CD4-positive, CD25-positive, alpha-beta regulatory T cell (primary cell): Measurements from ENCODE around the gene KCNG4. TPM values are rescaled to one million over a fixed set of nuclear protein-coding genes. Genes with fewer than 3 reads are reported as not detected.
"Not testable (repeated sequence)": the region's sequence is repeated elsewhere in the genome, so short reads cannot be mapped to it uniquely, and the experiment has no call there.

ENCODE experiments used
- ATAC-seq, 2 donors: fragments of 150-1000 bp; cut with Tn5 transposase; one replicate each; pipeline ENCODE4 v1.10.0; 2021; ENCODE audit warnings: low read depth in 2 of 2, moderate number of reproducible peaks in 2 of 2, moderate library complexity in 1 of 2
- DNase-seq, 3 donors: peaks; one replicate each; pipeline versions ENCODE4 v3.0.0 to v3.0.0-alpha.2; 2012 to 2022; ENCODE audit warnings: mixed read lengths in 1 of 3
- H3K27ac ChIP-seq: one replicate; pipeline ENCODE4 v1.7.0; 2013; ENCODE audit warnings: mild to moderate bottlenecking, low read length; ENCODE audit not compliant: insufficient read depth, poor library complexity, severe bottlenecking
- H3K27me3 ChIP-seq: one replicate; pipeline ENCODE4 v1.7.0; 2013; ENCODE audit warnings: low read length; ENCODE audit not compliant: control insufficient read depth, insufficient read depth
- H3K36me3 ChIP-seq: one replicate; pipeline ENCODE4 v1.7.0; 2013; ENCODE audit warnings: mild to moderate bottlenecking, low read length, moderate library complexity; ENCODE audit not compliant: control insufficient read depth, insufficient read depth
- H3K4me1 ChIP-seq: 2 replicates; pipeline ENCODE4 v1.7.0; 2013; ENCODE audit warnings: mild to moderate bottlenecking, low read length; ENCODE audit not compliant: insufficient read depth, control insufficient read depth, poor library complexity, severe bottlenecking
- H3K4me3 ChIP-seq: one replicate; pipeline ENCODE4 v1.7.0; 2013; ENCODE audit warnings: low read depth, mild to moderate bottlenecking, low read length, moderate library complexity
- H3K9me3 ChIP-seq, 2 experiments: 1 replicate in 1 of 2; 2 replicates in 1 of 2; pipeline ENCODE4 v1.7.0; 2013; ENCODE audit warnings: low read length in 2 of 2, mild to moderate bottlenecking in 1 of 2, moderate library complexity in 1 of 2; ENCODE audit not compliant: control insufficient read depth in 2 of 2
- H3K27ac Mint-ChIP-seq, 3 donors: one replicate each; pipeline ENCODE4 v1.8.0; 2020 to 2022; ENCODE audit warnings: mild to moderate bottlenecking in 3 of 3, mixed read lengths in 3 of 3, moderate library complexity in 2 of 3
- H3K27me3 Mint-ChIP-seq: one replicate; pipeline ENCODE4 v1.8.0; 2022; ENCODE audit warnings: mild to moderate bottlenecking, mixed read lengths
- H3K36me3 Mint-ChIP-seq: one replicate; pipeline ENCODE4 v1.8.0; 2020; ENCODE audit warnings: mixed read lengths
- H3K4me1 Mint-ChIP-seq, 4 donors: one replicate each; pipeline ENCODE4 v1.8.0; 2020 to 2022; ENCODE audit warnings: mixed read lengths in 4 of 4, mild to moderate bottlenecking in 1 of 4
- H3K4me3 Mint-ChIP-seq, 4 donors: one replicate each; pipeline ENCODE4 v1.8.0; 2020 to 2022; ENCODE audit warnings: mild to moderate bottlenecking in 4 of 4, mixed read lengths in 4 of 4, moderate library complexity in 3 of 4
- H3K9me3 Mint-ChIP-seq, 7 donors: one replicate each; pipeline ENCODE4 v1.8.0; 2020 to 2022; ENCODE audit warnings: mixed read lengths in 7 of 7, mild to moderate bottlenecking in 3 of 7, moderate library complexity in 2 of 7
- polyA plus RNA-seq, 4 donors: library from polyadenylated mRNA; unstranded; fragments of 300-500 nt; fragmentation: Illumina TruSeq; gene quantifications; one replicate each; pipeline ENCODE4 v1.2.3, GENCODE V29; 2021
- total RNA-seq: library from RNA; stranded (reverse); gene quantifications from one replicate; pipeline ENCODE4 v1.2.3, GENCODE V29; 2022

Gene KCNG4
- total and polyA plus RNA-seq, 5 donors from 2014 or later, result not detected

DNA sequence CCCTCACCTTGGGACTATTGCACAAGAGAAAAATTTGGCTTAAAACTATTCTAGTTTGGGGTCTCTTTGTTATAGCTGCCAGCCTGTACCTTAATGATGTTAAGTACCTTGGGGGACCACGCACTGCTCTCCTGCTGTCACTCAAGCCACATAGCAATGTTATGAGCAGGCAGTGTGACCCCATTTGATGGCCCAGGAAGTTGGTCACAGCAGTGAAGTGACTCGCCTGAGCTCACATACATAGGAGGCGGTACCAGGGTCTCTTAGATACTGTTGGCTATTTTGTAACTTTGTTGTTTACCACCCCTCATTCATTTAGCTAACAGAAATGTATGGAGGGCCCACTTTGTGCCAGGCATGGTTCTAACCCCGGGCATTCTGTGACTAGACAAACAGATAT lies 16.4 kb downstream of the KCNG4 start:
- no peak overlapping the region for H3K27ac Mint-ChIP-seq
- H3K9me3 Mint-ChIP-seq, result peaks cover 0 to 2% (median 0%) of the 10 kb centered on the region in 7 donors
- H3K36me3 Mint-ChIP-seq, result no peaks in the 10 kb centered on the region
- H3K4me3 ChIP-seq, result no peak overlapping the region
- no peak for ATAC-seq
- H3K27me3 Mint-ChIP-seq, result peaks cover 9% of the 10 kb centered on the region
- H3K36me3 ChIP-seq, result no peaks in the 10 kb centered on the region
- no peak overlapping the region for H3K4me3 Mint-ChIP-seq
- H3K4me1 ChIP-seq, result no peaks in the 10 kb centered on the region
- H3K4me1 Mint-ChIP-seq, result no peaks in the 10 kb centered on the region
- H3K27me3 ChIP-seq, result no peaks in the 10 kb centered on the region
- no peaks in the 10 kb centered on the region for H3K9me3 ChIP-seq
- DNase-seq, result no peak
- H3K27ac ChIP-seq, result no peak overlapping the region

DNA sequence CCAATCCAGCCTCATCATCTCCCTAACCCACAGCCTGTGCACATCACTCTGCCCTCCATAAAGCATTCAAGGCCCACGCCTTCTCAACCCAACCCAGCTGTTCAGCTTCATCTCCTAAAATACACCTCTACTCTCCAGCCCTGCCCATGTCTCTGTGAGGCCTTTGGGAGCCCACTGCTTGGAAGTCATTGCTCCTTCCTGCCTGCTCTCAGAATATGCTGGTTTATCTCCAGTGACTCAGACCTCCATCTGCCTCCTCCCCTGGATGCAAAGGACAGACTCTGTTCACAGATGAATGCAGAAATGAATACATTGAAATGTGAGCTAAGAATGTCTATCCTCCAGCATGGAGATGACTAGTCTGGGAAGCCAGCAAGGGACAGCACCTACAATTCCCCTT lies 19.0 kb downstream of the KCNG4 start:
- Mint-ChIP-seq H3K9me3 (peaks cover 0 to 2% (median 0%) of the 10 kb centered on the region in 7 donors), H3K36me3 (no peaks in the 10 kb centered on the region), H3K4me3 (no peak overlapping the region), H3K27ac (no peak overlapping the region), H3K4me1 (no peaks in the 10 kb centered on the region), H3K27me3 (no peaks in the 10 kb centered on the region)
- DNase-seq (no peak), ATAC-seq (no peak)
- peaks cover under 1% of the 10 kb centered on the region for H3K27me3 ChIP-seq
- no peaks in the 10 kb centered on the region for H3K4me1 ChIP-seq
- no peaks in the 10 kb centered on the region for H3K9me3 ChIP-seq
- H3K4me3 ChIP-seq, result no peak overlapping the region
- no peak overlapping the region for H3K27ac ChIP-seq
- H3K36me3 ChIP-seq, result no peaks in the 10 kb centered on the region

DNA sequence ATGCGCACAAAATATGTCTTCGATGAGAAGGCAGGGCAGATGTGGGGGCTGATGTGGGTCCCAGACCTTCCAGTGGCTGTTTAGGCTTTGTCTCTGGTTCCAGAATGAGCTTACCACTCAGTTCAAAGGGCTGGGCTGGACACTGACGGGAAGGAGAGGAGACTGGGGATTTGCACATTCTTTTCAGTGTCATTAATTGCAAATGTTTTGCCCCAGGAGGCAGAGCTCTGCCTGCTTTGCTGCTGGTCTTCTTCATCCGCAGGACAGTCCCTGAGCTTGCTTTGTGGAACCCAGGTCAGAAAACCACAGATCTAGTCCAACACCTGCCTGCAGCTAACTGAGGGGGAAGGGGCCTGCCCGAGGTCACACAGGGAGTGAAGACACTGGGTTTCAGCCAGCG lies 20.9 kb downstream of the KCNG4 start:
- peaks cover 0 to 2% (median 0%) of the 10 kb centered on the region in 7 donors for H3K9me3 Mint-ChIP-seq
- ATAC-seq (no peak), DNase-seq (no peak)
- no peak overlapping the region for H3K27ac Mint-ChIP-seq
- Histone ChIP-seq H3K27me3 (peaks cover 2% of the 10 kb centered on the region), H3K9me3 (no peaks in the 10 kb centered on the region), H3K36me3 (no peaks in the 10 kb centered on the region), H3K4me3 (no peak overlapping the region), H3K27ac (no peak overlapping the region), H3K4me1 (no peaks in the 10 kb centered on the region)
- H3K4me1 Mint-ChIP-seq, result no peaks in the 10 kb centered on the region
- no peak overlapping the region for H3K4me3 Mint-ChIP-seq
- H3K27me3 Mint-ChIP-seq, result no peaks in the 10 kb centered on the region
- H3K36me3 Mint-ChIP-seq, result no peaks in the 10 kb centered on the region

DNA sequence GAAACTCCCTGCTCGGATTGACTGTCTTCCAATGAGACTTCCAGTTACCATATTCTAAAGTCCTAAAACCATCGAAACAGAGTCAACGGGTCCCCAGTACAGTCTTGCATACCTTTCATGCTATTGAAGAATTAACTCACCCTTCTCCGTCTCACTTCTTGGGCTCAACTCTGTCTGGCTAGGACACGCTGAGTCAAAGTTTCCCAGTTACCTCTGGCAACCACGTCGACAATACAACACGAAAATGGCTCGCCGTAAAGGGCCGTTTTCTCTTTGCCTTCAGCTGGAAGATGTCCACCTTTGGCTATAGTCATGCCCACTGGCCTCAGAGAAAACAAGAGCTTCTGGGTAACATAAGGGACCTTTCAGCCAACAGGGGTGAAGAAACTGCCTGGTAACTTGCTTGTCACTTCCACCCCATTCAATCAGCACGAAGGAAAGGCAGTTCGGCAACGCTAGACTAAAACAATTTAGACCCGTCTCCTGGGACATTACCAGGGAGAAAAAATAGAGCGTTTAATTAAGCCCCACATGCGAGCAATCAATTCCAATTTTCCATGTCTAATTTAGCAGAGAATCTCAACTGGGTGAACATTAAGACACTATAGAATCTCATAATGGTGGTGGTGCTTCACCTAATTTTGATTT lies 21.5 kb downstream of the KCNG4 start:
- Histone ChIP-seq H3K27me3 (peaks cover 2% of the 10 kb centered on the region), H3K4me3 (no peak overlapping the region), H3K36me3 (no peaks in the 10 kb centered on the region), H3K9me3 (no peaks in the 10 kb centered on the region), H3K27ac (no peak overlapping the region), H3K4me1 (no peaks in the 10 kb centered on the region)
- DNase-seq (no peak), ATAC-seq (no peak)
- no peak overlapping the region for H3K4me3 Mint-ChIP-seq
- H3K9me3 Mint-ChIP-seq, result peaks cover 0 to 2% (median 0%) of the 10 kb centered on the region in 7 donors
- H3K27me3 Mint-ChIP-seq, result no peaks in the 10 kb centered on the region
- no peaks in the 10 kb centered on the region for H3K4me1 Mint-ChIP-seq
- no peaks in the 10 kb centered on the region for H3K36me3 Mint-ChIP-seq
- H3K27ac Mint-ChIP-seq, result no peak overlapping the region

DNA sequence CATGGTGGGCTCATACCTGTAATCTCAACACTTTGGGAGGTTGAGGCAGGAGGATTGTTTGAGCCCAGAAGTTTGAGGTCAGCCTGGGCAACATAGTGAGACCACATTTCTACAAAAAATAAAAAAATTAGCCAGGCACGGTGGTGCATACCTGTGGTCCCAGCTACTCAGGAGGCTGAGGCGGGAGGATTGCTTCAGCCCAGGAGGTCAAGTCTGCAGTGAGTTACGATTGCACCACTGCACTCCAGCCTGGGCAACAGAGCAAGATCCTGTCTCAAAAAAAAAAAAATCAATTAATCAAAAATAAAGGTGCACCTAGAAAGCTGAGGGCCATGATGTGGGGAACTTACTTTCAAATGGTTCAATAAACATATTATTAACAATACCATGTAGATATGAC lies 23.7 kb downstream of the KCNG4 start:
- H3K9me3 Mint-ChIP-seq, DNase-seq, H3K4me3 ChIP-seq, H3K4me3 Mint-ChIP-seq, H3K27ac Mint-ChIP-seq, H3K27me3 ChIP-seq, H3K4me1 Mint-ChIP-seq, H3K9me3 ChIP-seq, H3K36me3 Mint-ChIP-seq, H3K4me1 ChIP-seq, H3K36me3 ChIP-seq, H3K27me3 Mint-ChIP-seq, ATAC-seq, H3K27ac ChIP-seq: not testable (repeated sequence)

DNA sequence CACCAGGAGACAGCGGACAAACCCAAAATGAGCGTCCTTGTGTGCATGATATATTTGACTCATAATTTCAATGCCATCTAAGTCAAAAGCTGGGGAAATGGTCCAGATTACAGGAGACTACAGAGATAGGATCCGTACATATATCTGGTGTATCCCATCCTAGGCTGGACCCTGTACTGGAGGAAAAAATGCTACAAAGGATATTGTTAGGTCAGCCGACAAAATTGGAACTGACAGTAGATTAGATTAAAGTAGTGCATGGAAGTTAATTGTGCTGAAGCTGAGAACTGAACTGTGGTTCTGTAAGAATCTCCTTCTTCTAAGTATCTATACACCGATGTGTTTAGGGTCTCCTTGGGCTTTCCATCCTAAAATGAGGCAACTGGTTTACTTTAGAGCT lies 24.3 kb downstream of the KCNG4 start:
- Histone ChIP-seq H3K36me3 (no peaks in the 10 kb centered on the region), H3K27me3 (peaks cover 2% of the 10 kb centered on the region), H3K9me3 (no peaks in the 10 kb centered on the region), H3K4me3 (no peak overlapping the region), H3K27ac (no peak overlapping the region), H3K4me1 (no peaks in the 10 kb centered on the region)
- no peak for DNase-seq
- no peak for ATAC-seq
- Mint-ChIP-seq H3K9me3 (no peaks in the 10 kb centered on the region), H3K4me1 (no peaks in the 10 kb centered on the region), H3K27ac (no peak overlapping the region), H3K4me3 (no peak overlapping the region), H3K27me3 (no peaks in the 10 kb centered on the region), H3K36me3 (no peaks in the 10 kb centered on the region)

DNA sequence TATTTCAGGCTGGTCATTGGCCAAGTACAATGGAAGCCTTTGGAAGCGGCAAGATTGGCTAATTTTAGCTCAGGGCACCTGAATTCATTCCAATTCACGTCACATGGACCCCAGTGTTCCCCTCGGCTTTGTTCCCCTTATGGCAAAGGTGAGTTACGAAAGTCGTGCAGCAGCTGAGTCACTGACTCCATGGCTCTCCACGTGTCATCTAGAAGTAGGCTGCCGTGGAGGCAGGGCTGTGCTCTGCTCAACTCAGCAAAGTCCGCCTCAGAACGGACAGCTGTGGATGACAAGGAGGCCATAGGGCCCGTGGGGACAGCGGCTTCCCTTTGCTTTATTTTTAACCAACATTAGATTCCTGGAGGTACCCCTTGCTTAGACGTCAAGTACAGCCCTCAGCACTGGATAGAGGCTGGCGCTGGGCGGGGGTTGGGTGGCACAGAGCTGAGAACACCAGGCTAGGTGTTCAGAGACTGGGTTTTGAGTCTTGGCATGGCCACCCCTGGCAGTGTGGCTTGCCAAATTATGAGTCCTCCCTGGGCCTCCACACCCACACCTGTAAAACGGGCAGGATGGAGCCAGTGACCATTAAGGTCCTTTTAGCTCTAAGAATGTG lies 25.3 kb downstream of the KCNG4 start:
- H3K36me3 ChIP-seq, result no peaks in the 10 kb centered on the region
- Mint-ChIP-seq H3K36me3 (no peaks in the 10 kb centered on the region), H3K4me1 (no peaks in the 10 kb centered on the region), H3K4me3 (no peak overlapping the region), H3K27me3 (no peaks in the 10 kb centered on the region), H3K9me3 (no peaks in the 10 kb centered on the region), H3K27ac (no peak overlapping the region)
- H3K27me3 ChIP-seq, result peaks cover 2% of the 10 kb centered on the region
- H3K27ac ChIP-seq, result no peak overlapping the region
- ATAC-seq (no peak), DNase-seq (no peak)
- no peaks in the 10 kb centered on the region for H3K4me1 ChIP-seq
- H3K9me3 ChIP-seq, result no peaks in the 10 kb centered on the region
- H3K4me3 ChIP-seq, result no peak overlapping the region

DNA sequence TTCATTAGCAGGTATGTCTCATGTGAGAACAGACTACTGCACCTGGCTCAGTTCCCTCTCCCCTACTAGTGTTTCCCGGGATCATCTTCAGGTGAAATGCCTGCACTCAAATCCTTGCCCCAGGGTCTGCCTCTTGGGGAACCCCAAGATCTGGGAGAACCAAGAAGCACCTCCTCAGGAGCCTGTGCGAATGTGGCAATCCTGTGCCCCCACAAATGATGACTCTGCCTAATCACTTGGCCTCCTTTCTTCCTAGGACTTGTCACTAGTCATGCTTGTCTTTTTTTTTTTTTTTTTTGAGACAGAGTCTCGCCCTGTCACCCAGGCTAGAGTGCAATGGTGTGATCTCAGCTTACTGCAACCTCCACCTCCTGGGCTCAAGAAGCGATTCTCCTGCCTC lies 27.2 kb downstream of the KCNG4 start:
- DNase-seq, result no peak
- Mint-ChIP-seq H3K36me3 (no peaks in the 10 kb centered on the region), H3K4me3 (no peak overlapping the region), H3K27ac (no peak overlapping the region), H3K9me3 (no peaks in the 10 kb centered on the region), H3K27me3 (no peaks in the 10 kb centered on the region), H3K4me1 (no peaks in the 10 kb centered on the region)
- H3K27ac ChIP-seq, result no peak overlapping the region
- H3K4me3 ChIP-seq, result no peak overlapping the region
- no peak for ATAC-seq
- H3K27me3 ChIP-seq, result peaks cover 2% of the 10 kb centered on the region
- H3K9me3 ChIP-seq, result no peaks in the 10 kb centered on the region
- no peaks in the 10 kb centered on the region for H3K36me3 ChIP-seq
- H3K4me1 ChIP-seq, result no peaks in the 10 kb centered on the region
